GM12865 (cell line): Measurements from ENCODE around the gene ANO4.

Experiments used
- DNase-seq: peaks from one replicate; pipeline ENCODE4 v3.0.0; 2010; ENCODE audit warnings: low read depth
- H3K4me3 ChIP-seq: 2 replicates; pipeline ENCODE4 v1.5.1; 2011; ENCODE audit warnings: mild to moderate bottlenecking, low read depth, low read length, control low read depth
- CTCF ChIP-seq: IDR thresholded peaks from 2 replicates; pipeline ENCODE4 v1.5.1; 2011; ENCODE audit warnings: low read length, control low read depth, low read depth, inconsistent platforms; ENCODE audit not compliant: insufficient read depth; ENCODE audit errors: missing control alignments

Gene ANO4

GRCh38 chr12:100795800-100796179, 1.2 kb downstream of the ANO4 start:
- no peak for TF ChIP-seq CTCF
- no peak overlapping the region for H3K4me3 ChIP-seq
- no peak for DNase-seq

- TF ChIP-seq CTCF: no peak
- no peak overlapping the region for H3K4me3 ChIP-seq
- DNase-seq: no peak
These were observed 2.0 kb downstream of the ANO4 start for GRCh38 chr12:100796621-100797020.

GRCh38 chr12:100797246-100797645, 2.7 kb downstream of the ANO4 start:
- no peak for TF ChIP-seq CTCF
- no peak overlapping the region for H3K4me3 ChIP-seq
- no peak for DNase-seq

GRCh38 chr12:100797786-100798185, 3.2 kb downstream of the ANO4 start:
- TF ChIP-seq CTCF: no peak
- no peak overlapping the region for H3K4me3 ChIP-seq
- DNase-seq: no peak

- no peak for DNase-seq
- no peak overlapping the region for H3K4me3 ChIP-seq
- no peak for TF ChIP-seq CTCF
These were observed 3.9 kb downstream of the ANO4 start for GRCh38 chr12:100798286-100799160.

GRCh38 chr12:100799770-100800169, 5.2 kb downstream of the ANO4 start:
- DNase-seq: no peak
- H3K4me3 ChIP-seq: no peak overlapping the region
- TF ChIP-seq CTCF: no peak

- no peak for DNase-seq
- no peak for TF ChIP-seq CTCF
- no peak overlapping the region for H3K4me3 ChIP-seq
These were observed 6.1 kb downstream of the ANO4 start for GRCh38 chr12:100800723-100801122.
